Endodermal cell (in vitro differentiated cells): ENCODE measurements around the gene SLC51A. TPM values are rescaled to one million over a fixed set of nuclear protein-coding genes. Genes with fewer than 3 reads are reported as not detected.

Experiments used
- DNase-seq: peaks from one replicate; pipeline ENCODE4 v3.0.0-alpha.2; 2017
- H3K27ac ChIP-seq: 2 replicates; pipeline ENCODE4 v1.5.1; 2013; ENCODE audit warnings: mild to moderate bottlenecking, low read depth, low read length, moderate library complexity
- H3K27me3 ChIP-seq: 2 replicates; pipeline ENCODE4 v1.6.1; 2013; ENCODE audit warnings: mild to moderate bottlenecking, low read length, moderate library complexity; ENCODE audit not compliant: insufficient read depth, control insufficient read depth, poor library complexity, severe bottlenecking
- H3K36me3 ChIP-seq: 2 replicates; pipeline ENCODE4 v1.7.0; 2013; ENCODE audit warnings: mild to moderate bottlenecking, low read length, moderate library complexity; ENCODE audit not compliant: control insufficient read depth, insufficient read depth
- H3K4me1 ChIP-seq: one replicate; pipeline ENCODE4 v1.7.0; 2013; ENCODE audit warnings: low read length; ENCODE audit not compliant: control insufficient read depth, insufficient read depth
- H3K4me3 ChIP-seq: 2 replicates; pipeline ENCODE4 v1.5.1; 2013; ENCODE audit warnings: mild to moderate bottlenecking, low read length, moderate library complexity
- H3K9ac ChIP-seq: 2 replicates; pipeline ENCODE4 v1.6.1; 2013; ENCODE audit warnings: mild to moderate bottlenecking, low read length, moderate library complexity; ENCODE audit not compliant: poor library complexity, severe bottlenecking; ENCODE audit errors: extremely low read depth
- H3K9me3 ChIP-seq: 2 replicates; pipeline ENCODE4 v1.6.1; 2013; ENCODE audit warnings: mild to moderate bottlenecking, low read length, moderate library complexity; ENCODE audit not compliant: control insufficient read depth
- H3K27ac Mint-ChIP-seq: 2 replicates; pipeline ENCODE4 v1.8.0; 2020; ENCODE audit warnings: mixed read lengths
- H3K27me3 Mint-ChIP-seq: 2 replicates; pipeline ENCODE4 v1.8.0; 2021; ENCODE audit warnings: mild to moderate bottlenecking, mixed read lengths; ENCODE audit not compliant: insufficient read depth
- H3K36me3 Mint-ChIP-seq: 2 replicates; pipeline ENCODE4 v1.8.0; 2020; ENCODE audit warnings: low read depth, mixed read lengths
- H3K4me1 Mint-ChIP-seq: 2 replicates; pipeline ENCODE4 v1.8.0; 2020; ENCODE audit warnings: mixed read lengths
- H3K4me3 Mint-ChIP-seq: 2 replicates; pipeline ENCODE4 v1.8.0; 2020; ENCODE audit warnings: mild to moderate bottlenecking, moderate library complexity, mixed read lengths
- H3K9me3 Mint-ChIP-seq: 2 replicates; pipeline ENCODE4 v1.8.0; 2020; ENCODE audit warnings: mild to moderate bottlenecking, mixed read lengths
- WGBS, 2 experiments: methylation state at CpG; one replicate each; pipeline versions ENCODE4 v1.1.5 to v1.1.7; 2013; ENCODE audit warnings: missing lambda C conversion rate in 2 of 2, mixed read lengths in 1 of 2; ENCODE audit not compliant: insufficient coverage in 1 of 2, insufficient read length in 1 of 2; 5-methylcytosine and 5-hydroxymethylcytosine counted together
- total RNA-seq, 2 donors: library from RNA; stranded (reverse); fragmentation: NEBNext Ultra II Directional in 1 of 2; extraction: Animal tissue kit (Norgen Biotek cat#: 25700) in 1 of 2; gene quantifications; 2 replicates in 1 of 2; 3 replicates in 1 of 2; pipeline ENCODE4 v1.2.1, GENCODE V29; 2021
- TF ChIP-seq, protein P1 (sequence below): fragments of 200-600 bp; sonication (generic); conservative IDR thresholded peaks from 2 replicates; pipeline ENCODE4 v1.5.0; 2021; ENCODE audit warnings: antibody characterized with exemption, mild to moderate bottlenecking

Gene SLC51A
- total RNA-seq, 2 donors from 2014 or later, result 1.9 to 2.0 TPM

DNA sequence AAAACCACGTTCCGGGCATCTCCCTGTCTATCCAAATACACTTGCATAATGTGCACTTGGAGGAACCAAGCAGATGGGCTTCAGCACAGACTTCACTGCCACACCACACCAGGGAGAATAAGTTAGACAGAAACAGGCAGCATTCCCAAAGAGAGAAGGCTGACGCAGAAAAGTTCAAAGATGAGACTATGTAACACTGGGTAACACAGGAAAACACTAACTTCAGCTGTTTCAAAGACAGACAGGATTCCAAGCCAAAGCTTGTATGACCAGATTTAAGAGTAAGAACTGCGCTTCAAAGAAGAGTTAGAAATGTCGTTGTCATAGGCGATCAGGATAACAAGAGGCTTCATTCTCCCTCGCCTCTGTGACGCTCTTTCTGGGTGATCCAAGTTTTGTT is 19.9 kb downstream of the SLC51A start:
- Histone ChIP-seq H3K27me3 (no peaks in the 10 kb centered on the region), H3K9ac (no peak overlapping the region), H3K4me3 (no peak overlapping the region), H3K4me1 (peaks cover 5% of the 10 kb centered on the region), H3K36me3 (peaks cover 48% of the 10 kb centered on the region), H3K9me3 (no peaks in the 10 kb centered on the region), H3K27ac (no peak overlapping the region)
- Mint-ChIP-seq H3K4me1 (peaks cover 16% of the 10 kb centered on the region), H3K27me3 (no peaks in the 10 kb centered on the region), H3K4me3 (no peak overlapping the region), H3K27ac (no peak overlapping the region), H3K9me3 (no peaks in the 10 kb centered on the region), H3K36me3 (peaks cover 26% of the 10 kb centered on the region)
- no peak for DNase-seq
- TF ChIP-seq, protein P1, sequence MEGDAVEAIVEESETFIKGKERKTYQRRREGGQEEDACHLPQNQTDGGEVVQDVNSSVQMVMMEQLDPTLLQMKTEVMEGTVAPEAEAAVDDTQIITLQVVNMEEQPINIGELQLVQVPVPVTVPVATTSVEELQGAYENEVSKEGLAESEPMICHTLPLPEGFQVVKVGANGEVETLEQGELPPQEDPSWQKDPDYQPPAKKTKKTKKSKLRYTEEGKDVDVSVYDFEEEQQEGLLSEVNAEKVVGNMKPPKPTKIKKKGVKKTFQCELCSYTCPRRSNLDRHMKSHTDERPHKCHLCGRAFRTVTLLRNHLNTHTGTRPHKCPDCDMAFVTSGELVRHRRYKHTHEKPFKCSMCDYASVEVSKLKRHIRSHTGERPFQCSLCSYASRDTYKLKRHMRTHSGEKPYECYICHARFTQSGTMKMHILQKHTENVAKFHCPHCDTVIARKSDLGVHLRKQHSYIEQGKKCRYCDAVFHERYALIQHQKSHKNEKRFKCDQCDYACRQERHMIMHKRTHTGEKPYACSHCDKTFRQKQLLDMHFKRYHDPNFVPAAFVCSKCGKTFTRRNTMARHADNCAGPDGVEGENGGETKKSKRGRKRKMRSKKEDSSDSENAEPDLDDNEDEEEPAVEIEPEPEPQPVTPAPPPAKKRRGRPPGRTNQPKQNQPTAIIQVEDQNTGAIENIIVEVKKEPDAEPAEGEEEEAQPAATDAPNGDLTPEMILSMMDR, result no peak
- WGBS, 2 experiments, result 92 to 93% methylated on average over 8 of the region's 8 CpGs

DNA sequence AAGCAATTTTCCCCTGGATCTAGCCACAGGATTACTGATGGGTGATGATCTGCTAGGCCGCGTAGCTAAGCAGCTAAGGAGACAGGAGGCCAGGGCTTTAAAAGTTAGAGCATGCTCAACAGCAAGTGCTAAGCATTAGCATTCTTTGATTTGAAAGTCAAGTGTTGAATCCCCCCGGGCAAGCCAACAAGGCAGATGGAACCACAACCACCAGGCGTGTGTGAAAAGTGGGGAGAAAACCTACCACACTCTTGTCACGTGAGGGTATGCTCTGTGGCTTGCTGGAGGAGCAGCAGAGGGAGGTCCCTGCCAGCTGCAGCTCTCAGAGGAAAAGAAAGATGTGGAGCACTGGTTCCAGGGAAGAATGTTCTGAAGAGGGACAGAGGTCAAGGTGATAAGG is 20.9 kb downstream of the SLC51A start:
- Histone ChIP-seq H3K9ac (no peak overlapping the region), H3K4me3 (no peak overlapping the region), H3K4me1 (peaks cover 5% of the 10 kb centered on the region), H3K27ac (no peak overlapping the region), H3K9me3 (no peaks in the 10 kb centered on the region), H3K36me3 (peaks cover 58% of the 10 kb centered on the region), H3K27me3 (no peaks in the 10 kb centered on the region)
- peaks cover 16% of the 10 kb centered on the region for H3K4me1 Mint-ChIP-seq
- H3K27me3 Mint-ChIP-seq, result no peaks in the 10 kb centered on the region
- WGBS, 2 experiments, result 87 to 100% methylated on average over 3 to 5 of the region's 5 CpGs
- H3K4me3 Mint-ChIP-seq, result no peak overlapping the region
- TF ChIP-seq, protein P1, result no peak
- no peak for DNase-seq
- no peaks in the 10 kb centered on the region for H3K9me3 Mint-ChIP-seq
- H3K27ac Mint-ChIP-seq, result no peak overlapping the region
- peaks cover 36% of the 10 kb centered on the region for H3K36me3 Mint-ChIP-seq

DNA sequence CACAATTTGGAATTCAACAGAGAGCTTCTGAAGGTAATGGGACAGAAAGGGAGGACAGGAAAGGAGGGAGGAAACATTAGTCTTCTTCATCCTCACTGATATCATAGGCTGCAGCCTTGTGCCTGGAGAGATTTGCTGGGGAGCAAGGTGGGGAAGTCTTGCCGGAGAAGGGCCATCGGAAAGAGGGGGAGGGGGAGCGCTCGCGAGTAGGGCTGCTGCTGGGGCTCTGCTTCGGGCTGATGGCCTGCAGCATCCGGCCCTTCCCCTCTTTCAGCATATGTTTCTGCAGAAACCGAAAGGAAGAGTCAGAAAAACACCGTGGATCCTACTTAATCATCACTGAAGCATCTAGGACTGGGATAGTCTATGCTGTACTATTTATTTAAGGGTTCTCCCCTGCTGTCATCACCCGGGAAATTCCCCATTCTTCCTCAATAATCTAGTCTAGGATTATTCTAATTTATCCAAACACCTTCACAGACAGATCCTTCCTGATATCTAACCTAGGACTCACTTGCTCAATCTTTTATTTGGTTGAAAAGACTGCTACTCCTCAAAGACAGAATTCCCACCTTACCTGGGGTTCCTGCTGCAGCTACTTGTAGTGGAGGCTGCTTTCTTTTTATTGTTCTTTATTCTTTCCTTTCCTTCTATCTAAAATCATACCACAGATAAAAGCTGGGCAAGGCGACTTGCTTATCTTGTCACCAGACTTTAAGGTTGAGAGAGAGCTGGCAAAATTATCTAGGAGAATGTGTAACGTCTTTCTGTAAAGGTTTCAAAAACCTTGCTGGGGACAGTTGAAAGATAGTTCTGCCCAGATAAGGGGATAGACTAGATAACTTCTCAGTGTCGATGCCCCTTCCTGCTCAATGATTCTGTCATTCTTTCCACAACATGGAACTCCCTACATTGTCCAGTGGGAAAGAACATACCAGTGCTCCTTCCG is 22.6 kb downstream of the SLC51A start:
- no peak for DNase-seq
- WGBS, 2 experiments, result 81 to 94% methylated on average over 8 to 14 of the region's 14 CpGs
- H3K36me3 ChIP-seq, result peaks cover 65% of the 10 kb centered on the region
- no peaks in the 10 kb centered on the region for H3K27me3 ChIP-seq
- H3K4me3 Mint-ChIP-seq, result no peak overlapping the region
- peaks cover 10% of the 10 kb centered on the region for H3K9me3 Mint-ChIP-seq
- no peaks in the 10 kb centered on the region for H3K9me3 ChIP-seq
- H3K4me1 Mint-ChIP-seq, result peaks cover 16% of the 10 kb centered on the region
- peaks cover 5% of the 10 kb centered on the region for H3K4me1 ChIP-seq
- no peaks in the 10 kb centered on the region for H3K27me3 Mint-ChIP-seq
- no peak overlapping the region for H3K9ac ChIP-seq
- peaks cover 46% of the 10 kb centered on the region for H3K36me3 Mint-ChIP-seq
- H3K27ac Mint-ChIP-seq, result peak overlapping the region; percentile 38
- TF ChIP-seq, protein P1, result no peak
- peak overlapping the region; percentile 28 for H3K4me3 ChIP-seq
- H3K27ac ChIP-seq, result no peak overlapping the region
